Urothelium cell line (cell line): ENCODE results near the gene PTGR2.
A peak's percentile ranks its signal among the peaks of the same experiment; 100 is the strongest.
"Not testable (repeated sequence)": the region's sequence is repeated elsewhere in the genome, so short reads cannot be mapped to it uniquely, and the experiment has no call there.

ENCODE experiments used
- DNase-seq: peaks from one replicate; pipeline ENCODE4 v3.0.0; 2011; ENCODE audit warnings: low spot score, mixed read lengths
- FAIRE-seq: peaks from 2 replicates; lab custom pipeline; 2011; peaks lifted over from hg19 to GRCh38; lab: Jason Lieb, UNC

PTGR2 gene

DNA sequence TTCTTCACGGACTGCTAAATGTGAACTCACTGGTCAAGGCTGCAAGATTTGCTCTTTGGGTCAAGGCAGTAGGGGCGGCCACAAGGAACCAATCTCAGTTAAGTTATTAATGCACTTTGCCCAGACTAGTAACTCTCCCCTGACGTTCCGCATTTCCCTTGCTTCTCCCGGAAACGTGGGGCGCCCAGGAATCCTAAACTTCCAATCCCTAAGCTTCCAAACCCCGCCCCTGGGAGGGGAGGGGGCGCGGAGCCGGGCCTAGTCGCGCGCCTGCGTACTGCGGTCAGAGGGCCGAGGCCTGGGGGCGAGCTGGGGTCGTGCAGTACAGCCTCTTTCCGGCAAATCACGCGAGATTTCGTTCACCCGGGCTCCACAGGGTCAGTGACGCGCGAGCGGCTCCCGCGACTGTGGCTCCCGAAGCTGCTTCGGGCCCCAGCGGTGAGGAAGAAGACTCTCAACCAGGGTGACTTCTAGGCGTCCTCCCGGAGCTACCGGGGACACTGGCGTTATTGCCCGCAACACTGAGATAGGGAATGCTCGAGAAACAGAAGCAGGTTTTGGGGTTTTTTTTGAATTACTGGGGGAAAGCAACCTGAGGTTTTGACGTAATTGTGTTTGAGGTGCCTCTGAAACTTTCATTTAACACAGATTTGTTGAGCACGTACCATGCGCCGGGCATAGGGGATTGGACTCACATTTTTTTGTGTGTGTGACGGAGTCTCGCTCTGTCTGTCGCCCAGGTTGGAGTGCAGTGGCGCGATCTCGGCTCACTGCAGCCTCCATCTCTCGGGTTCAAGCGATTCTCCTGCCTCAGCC, at the start of gene PTGR2:
Gene PTGR2 (plus strand): TSS at position 265 of the 816 bp plus-strand sequence. CDS start 7,032 bp downstream, outside the sequence.
- FAIRE-seq = peak; percentile 99
- DNase-seq = peak; percentile 100

DNA sequence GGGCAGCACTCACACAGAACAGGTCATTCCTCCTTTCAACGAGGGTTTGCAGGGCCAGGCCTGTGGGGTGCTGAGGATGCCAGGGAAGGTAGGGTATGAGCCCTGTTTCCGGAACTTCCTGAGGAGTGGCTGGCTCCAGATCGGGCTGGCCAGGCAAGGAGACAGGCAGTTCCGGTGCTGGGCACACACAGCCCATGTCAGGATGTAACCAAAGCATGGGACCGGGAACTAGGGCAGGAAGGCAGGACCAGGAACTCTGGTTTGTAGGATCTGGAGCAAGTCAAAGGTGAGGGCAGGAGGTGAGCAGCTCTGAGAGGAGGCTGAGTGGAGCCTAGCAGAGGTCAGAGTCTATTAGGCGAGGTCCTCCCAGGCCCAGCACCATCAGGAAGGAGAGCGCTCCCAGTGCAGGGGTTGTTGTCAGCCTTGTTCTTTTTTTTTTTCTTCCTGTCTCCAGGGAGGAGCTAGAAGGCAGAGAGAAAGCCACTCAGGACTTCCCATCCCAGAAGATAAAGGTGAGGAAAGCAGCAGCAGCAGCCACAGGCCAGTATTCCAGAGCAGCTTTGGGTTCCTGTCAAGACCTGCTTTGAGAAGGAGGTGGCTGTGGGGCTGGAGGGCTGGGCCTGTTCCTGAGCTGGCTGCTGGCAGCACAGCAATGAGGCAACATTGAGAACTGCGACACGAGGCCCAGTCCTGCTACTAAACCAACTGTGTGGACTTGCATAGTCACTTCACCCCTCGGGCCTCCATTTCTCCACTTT, 49.0 kb upstream of the PTGR2 start:
- peak; percentile 86 for FAIRE-seq

DNA sequence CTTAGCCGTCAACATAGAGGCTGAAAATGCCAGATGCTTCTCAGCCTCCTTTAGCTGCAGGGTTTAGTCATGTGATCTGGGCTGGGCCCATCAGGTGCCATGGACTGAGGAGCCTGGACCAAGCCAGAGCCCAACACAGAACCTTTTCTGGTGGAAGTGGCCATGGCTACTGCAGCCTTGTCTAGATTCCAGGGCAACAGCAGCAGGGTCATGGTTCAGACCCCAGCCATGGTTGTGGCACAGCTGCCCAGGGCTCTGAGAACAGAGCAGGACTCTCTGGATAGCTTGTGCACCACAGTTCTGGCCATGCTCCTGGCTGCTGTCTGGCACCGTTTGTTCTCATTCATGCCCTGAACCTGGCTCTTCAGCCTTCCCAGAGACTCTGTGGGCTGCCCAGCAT, 47.0 kb upstream of the PTGR2 start:
- no peak for DNase-seq
- FAIRE-seq = peak; percentile 13

More for the DNA sequence above, 49.0 kb upstream of the PTGR2 start:
- no peak for DNase-seq

DNA sequence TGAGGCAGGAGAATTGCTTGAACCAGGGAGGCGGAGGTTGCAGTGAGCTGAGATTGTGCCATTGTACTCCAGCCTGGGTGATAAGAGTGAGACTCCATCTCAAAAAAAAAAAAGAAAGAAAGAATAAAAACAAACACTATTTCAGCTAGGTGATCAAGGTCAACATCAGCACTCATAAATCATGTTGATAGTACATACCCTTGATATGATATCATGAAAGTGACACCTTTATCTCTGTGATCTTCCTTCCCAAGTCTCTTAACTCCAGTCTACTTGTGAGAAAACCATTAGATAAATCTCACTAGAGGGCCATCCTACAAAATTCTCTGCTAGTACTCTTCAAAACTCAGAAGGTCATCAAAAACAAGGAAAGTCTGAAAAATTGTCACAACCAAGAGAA, 44.2 kb upstream of the PTGR2 start:
- DNase-seq (no peak), FAIRE-seq (no peak)

DNA sequence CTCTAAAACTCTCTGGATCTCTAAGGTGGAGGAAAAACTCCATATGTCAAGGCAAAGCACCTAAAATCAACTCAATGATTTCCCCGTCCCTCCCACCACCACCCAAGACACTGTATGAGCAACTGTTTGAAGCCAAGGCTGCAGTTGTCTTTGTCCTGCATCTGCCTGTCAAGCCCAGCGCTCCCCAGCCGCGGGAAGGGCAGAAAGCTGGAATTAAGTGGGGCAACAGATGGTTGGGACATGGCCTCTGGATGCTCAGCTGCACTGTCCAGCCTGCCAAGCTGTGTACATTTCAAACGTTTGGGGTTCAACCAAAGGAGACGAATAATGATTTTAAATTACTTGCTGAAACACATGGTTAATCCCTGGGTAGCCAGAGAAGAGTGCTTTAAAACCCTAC, 42.2 kb upstream of the PTGR2 start:
- DNase-seq (no peak), FAIRE-seq (peak; percentile 46)

DNA sequence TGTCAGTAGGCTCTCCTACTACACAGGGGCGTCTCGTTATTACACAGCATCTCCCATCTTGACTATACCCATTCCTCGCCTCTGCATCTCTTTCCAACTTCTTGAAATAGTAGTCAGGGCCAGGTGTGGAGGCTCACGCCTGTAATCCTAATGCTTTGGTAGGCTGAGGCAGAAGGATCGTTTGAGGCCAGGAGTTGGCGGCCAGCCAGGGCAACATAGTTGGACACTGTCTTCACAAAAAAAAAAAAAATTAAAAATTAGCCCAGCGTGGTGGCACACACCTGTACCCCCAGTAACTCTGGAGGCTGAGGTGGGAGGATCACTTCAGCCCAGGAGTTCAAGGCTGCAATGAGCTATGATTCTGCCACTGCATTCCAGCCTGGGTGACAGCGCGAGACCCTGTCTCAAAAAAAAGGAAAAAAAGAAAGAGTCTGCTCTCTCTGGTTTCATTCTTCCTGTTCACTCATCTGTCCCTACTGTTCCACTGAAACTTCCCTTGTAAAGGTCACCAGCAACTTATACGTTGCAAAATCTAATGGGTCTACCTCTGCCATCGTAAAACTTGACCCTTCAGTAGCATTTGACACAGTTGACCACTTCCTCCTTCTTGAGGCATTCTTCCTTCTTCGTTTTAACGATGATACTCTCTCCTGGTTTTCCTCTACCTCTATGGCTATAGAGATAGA, 41.0 kb upstream of the PTGR2 start:
- DNase-seq = no peak
- peak; percentile 79 for FAIRE-seq

DNA sequence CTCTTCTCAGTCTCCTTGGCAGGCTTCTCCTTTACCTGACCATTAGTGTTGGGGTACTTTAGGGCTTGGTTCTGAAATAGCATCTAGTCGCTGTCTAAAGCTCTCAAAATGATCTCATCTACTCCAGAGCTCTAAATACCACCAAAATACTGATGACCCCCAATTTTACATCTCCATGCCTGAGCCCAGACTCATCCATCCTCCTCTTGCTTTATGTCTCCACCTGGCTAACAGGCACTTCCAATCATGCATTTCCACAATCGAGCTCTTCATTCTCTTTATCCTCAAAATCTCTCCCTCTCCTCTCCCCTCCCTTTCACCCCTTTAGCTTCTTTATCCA, 40.5 kb upstream of the PTGR2 start:
- FAIRE-seq = no peak
- DNase-seq = no peak

DNA sequence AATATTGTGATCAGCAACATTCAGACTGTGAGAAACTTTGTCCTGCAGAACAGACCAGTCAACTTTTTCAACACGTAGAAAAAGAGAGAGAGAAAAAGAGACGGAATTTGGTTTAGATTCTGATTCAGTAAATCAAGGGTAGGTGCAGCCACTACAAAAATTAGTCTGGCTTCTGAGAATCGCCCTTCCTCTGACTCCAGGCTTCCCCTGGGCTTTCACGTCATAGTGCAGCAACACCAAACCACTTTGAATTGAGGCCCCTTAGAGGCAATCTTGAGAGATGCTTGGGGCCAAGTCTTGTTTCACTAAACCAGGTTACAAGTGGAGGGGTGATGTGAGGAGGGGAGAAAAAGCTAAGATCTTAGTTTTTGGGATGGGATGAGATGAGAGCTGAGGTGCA, 37.5 kb upstream of the PTGR2 start:
- FAIRE-seq = no peak
- no peak for DNase-seq

DNA sequence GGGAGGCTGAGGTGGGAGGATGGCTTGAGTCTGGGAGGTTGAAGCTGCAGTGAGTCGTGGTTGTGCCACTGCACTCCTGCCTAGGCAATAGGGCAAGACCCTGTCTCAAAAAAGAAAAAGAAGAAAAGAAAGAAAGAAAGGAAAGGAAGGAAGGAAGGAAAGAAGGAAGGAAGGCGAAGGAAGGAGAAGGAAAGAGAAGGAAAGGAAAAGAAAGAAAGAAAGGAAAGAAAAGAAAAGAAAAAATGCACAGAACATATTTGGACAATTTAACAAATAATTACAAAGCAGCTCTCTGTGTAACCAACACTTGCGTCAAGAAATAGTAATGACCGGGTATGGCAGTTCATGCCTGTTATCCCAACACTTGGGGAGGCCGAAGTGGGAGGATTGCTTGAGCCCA, 35.8 kb upstream of the PTGR2 start:
- FAIRE-seq (no peak), DNase-seq (no peak)

DNA sequence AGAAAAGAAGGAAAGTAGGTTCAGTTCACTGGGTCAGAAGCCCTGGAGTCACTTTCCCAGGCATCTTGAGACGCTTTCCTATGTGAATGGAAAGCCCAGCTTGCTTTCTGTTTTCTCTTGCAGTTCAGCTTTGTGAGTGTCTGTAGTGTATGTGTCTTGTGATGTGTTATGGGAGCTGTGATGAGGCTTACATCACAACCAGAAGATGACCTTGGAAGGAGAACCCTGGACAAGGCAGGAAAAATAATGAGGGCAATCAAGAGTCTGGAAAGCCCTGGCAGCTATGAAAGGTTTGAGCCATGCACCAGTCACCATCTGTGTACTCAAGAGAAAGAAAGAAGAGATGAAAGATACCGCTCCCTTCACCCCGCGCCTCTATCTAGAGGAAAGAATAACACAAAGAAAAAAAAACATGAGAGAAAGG, 35.2 kb upstream of the PTGR2 start:
- FAIRE-seq (peak; percentile 70), DNase-seq (no peak)

DNA sequence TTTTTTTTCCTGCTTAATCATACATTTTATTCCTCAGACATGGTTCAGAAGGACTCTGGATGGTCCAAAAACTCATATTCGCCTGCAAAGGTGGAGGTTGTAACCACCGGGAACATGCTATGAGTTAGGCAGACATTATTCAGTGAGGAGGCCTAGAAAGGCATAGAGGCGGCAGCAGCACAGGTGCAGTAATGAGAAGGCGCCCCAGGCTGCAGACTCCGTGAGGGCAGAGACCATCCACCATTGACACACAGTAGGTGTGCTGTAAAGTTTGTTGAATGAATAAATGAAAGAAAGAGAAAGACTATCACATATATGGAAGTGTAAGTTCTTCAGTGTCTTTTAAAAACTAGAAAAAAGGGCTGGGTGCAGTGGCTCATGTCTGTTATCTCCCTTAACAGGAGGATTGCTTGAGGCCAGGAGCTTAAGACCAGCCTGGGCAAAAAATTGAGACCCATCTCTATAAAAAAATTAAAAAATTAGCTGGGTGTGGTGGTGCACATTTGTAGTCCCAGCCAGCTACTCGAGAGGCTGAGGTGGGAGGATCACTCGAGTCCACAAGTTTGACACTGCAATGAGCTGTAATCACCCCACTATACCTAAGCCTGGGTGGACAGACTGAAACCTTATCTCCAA, 34.5 kb upstream of the PTGR2 start:
- DNase-seq (no peak), FAIRE-seq (no peak)

DNA sequence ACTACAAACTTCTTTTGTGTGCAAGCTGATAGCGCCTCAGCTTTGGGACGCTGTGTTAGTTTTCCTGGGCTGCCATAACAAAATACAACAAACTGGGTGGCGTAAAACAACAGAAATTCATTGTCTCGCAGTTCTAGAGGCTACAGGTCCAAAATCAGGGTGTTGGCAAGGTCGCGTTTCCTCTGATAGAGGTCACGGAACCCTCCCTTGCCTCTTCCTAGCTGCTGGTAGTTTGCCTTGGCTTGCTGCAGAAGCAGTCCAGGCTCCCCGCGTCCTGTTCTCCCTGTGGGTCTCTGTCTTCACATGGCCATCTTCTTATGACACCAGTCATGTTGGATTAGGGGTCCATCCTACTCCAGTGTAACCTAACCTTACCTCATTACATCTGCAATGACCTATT, 32.8 kb upstream of the PTGR2 start:
- DNase-seq (no peak), FAIRE-seq (peak; percentile 62)

DNA sequence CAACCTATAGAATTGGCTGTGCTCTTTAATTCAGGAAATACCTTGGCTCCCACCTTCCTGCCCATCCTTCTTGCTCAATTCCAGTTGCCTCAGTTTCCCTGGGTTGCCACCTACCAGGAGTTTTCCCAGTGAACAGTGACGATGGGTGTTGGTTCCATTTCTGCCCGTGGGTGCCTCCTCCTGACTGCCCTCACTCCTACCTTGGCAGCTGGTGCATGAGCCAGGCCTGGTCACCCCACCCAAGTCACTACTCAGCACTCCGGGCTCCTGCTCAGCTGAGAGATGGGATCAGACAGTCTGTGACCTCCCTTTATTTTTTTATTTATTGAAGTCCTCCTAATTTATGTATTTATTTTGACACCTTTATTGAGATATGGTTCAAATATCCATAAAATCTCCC, 31.0 kb upstream of the PTGR2 start:
- DNase-seq (no peak), FAIRE-seq (peak; percentile 59)

DNA sequence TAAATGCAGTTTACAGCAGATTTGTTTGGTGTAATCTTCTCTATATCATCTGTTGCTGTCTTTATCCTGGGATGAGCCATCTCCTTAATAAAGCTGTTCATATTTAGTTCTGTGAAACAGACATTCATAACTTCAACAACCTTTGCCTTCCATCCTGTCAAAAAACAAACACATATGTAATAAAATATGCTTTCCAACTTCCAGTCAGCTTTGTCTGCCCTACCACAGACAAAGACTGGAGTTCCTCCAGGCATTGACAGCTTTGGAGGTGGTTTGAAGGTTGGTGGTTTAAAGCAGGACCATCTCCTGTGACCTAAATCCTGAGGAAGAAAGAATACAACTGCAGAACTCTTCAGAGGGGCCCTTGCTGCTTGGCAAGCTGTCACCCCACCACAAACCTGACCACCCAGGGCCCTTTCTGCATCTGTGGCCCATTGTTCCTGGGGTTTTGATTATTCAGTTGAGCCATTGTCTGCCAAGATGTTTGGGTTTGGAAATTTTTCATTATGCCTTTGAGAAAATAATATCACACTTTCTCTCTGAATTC, 28.2 kb upstream of the PTGR2 start:
- FAIRE-seq = peak; percentile 84
- no peak for DNase-seq

DNA sequence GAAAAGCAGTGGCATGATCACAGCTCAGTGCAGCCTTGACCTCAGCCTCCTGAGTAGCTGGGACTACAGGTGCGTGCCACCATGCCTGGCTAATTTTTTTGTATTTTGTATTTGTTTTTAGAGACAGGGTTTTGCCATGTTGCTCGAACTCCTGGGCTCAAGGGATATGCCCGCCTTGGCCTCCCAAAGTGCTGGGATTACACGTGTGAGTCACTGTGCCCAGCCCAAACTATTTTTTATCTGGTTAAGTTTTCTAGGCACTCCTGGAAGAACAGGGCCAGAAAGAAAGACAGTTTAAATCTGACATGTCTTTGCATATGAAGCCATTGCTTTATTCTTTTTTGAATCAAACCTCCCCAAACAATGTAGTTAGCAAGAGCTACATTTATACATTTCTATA, 27.5 kb upstream of the PTGR2 start:
- FAIRE-seq (peak; percentile 27), DNase-seq (no peak)

DNA sequence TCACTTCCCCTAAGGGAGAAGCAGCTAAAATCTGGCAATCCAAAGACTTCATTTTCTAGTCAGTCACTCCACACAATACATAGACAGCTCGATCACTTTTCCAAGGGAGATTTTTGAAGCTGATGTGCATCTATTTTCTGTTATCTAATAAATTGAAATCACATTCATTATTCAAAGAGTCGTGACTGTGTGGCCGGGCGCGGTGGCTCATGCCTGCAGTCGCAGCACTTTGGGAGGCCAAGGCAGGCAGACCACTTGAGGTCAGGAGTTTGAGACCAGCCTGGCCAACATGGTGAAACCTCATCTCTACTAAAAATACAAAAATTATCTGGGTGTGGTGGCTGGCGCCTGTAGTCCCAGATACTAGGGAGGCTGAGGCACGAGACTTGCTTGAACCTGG, 27.1 kb upstream of the PTGR2 start:
- DNase-seq (no peak), FAIRE-seq (no peak)

DNA sequence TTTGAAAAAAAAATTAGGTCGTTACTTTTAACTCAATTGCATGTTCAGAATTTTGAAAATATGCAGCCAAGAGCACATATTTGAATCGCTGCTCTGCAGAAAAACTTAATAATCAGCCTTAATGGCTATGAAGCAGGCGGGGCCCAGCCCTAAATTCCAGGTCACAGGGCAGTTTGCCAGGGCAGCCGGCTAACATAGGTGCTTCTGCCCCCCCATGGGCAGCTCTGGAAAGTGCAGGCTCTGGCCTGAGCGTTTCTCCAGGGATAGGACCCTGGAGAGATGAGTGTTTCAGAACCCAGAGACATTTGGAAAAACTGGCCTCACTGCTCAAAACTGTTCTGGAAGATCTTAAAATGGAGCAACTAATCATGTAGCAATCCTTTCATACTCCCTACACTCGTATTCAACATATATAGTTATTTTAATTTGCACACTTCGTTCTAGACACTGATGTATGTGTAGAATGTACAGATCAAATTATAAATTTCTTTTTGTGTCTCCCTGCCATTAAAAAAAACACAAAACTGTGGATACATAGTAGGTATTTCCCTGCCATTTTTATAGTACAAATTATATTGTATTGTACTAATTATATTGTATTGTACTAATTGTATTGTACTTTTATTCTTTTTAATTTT, 26.0 kb upstream of the PTGR2 start:
- no peak for FAIRE-seq

DNA sequence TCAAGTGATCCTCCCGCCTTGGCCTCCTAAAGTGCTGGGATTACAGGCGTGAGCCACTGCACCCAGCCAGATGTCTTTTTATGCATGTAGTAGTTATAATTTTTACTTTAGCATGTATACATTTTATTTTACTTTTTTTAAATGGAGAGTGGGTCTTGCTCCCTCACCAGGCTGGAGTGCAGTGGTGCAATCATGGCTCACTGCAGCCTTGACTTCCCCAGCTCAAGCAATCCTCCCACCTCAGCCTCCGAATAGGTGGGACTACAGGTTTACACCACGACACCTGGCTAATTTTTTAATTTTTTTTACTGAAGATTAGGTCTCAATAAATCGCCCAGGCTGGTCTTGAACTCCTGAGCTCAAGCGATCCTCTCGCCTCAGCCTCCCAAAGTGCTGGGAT, 24.4 kb upstream of the PTGR2 start:
- not testable (repeated sequence) for FAIRE-seq, DNase-seq

More for the DNA sequence above, 26.0 kb upstream of the PTGR2 start:
- DNase-seq = peak; percentile 97

DNA sequence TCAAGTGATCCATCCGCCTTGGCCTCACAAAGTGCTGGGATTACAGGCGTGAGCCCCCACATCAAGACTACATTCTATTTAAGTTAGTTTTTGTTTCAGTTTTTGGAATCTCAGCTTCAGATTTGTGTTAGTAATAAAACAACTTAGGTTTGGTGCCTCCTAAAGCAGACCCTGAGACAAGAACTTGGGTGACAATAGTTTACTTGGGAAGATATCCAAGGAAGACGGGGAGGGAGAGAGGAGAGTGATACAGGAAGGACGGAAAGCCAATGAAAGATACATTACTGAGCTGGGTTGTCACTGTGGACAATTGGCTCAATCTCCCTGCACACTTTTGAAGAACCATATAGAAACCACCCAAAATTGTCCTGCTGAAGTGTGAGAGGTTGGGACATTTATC, 22.6 kb upstream of the PTGR2 start:
- FAIRE-seq = no peak
- DNase-seq = no peak
